K562 (cell line): ENCODE data around the gene PGAP3. TPM values are rescaled to one million over a fixed set of nuclear protein-coding genes. Genes with fewer than 3 reads are reported as not detected.

Experiments used
- CREM ChIP-seq: IDR thresholded peaks from 2 replicates; pipeline ENCODE4 v1.6.1; 2014; ENCODE audit warnings: antibody characterized with exemption, low read depth
- ESRRA ChIP-seq: fragments of 450-650 bp; IDR thresholded peaks from 2 replicates; pipeline ENCODE4 v1.6.1; 2014; ENCODE audit warnings: low read depth, mild to moderate bottlenecking, moderate library complexity, borderline replicate concordance
- KLF6 ChIP-seq: fragments of 250-450 bp; sonication (Bioruptor Pico); IDR thresholded peaks from 2 replicates; pipeline ENCODE4 v1.4.0; 2020; ENCODE audit warnings: mild to moderate bottlenecking, moderate library complexity, borderline replicate concordance
- MEIS2 ChIP-seq: fragments of 450-650 bp; IDR thresholded peaks from 2 replicates; pipeline ENCODE4 v1.6.1; 2014; ENCODE audit warnings: mild to moderate bottlenecking; ENCODE audit not compliant: partially characterized antibody
- POLR2A ChIP-seq: fragments of 450-650 bp; conservative IDR thresholded peaks from 2 replicates; pipeline ENCODE4 v1.6.1; 2016
- RUNX1 ChIP-seq: sonication (generic); IDR thresholded peaks from 2 replicates; pipeline ENCODE4 v1.6.1; 2016; ENCODE audit warnings: antibody characterized with exemption, low read depth
- SIRT6 ChIP-seq: IDR thresholded peaks from one replicate; pipeline ENCODE4 v1.6.1; 2012; ENCODE audit warnings: low read depth, mild to moderate bottlenecking, control low read depth, inconsistent platforms, low read length, moderate library complexity
- SREBF1 ChIP-seq: fragments of 150-350 bp; IDR thresholded peaks from 2 replicates; pipeline ENCODE4 v1.6.1; 2014; ENCODE audit warnings: antibody characterized with exemption, low read depth, low read length, borderline replicate concordance
- TAL1 ChIP-seq: fragments of 450-650 bp; IDR thresholded peaks from 2 replicates; pipeline ENCODE4 v1.6.1; 2016; ENCODE audit warnings: mild to moderate bottlenecking
- ZC3H4 ChIP-seq: sonication (generic); formaldehyde crosslinking; IDR thresholded peaks from 2 replicates; pipeline ENCODE4 v1.9.0; 2021; ENCODE audit warnings: missing genetic modification reagents, borderline replicate concordance
- ZFP30 ChIP-seq: fragments of 250-450 bp; sonication (Bioruptor Pico); IDR thresholded peaks from 2 replicates; pipeline ENCODE4 v1.8.0; 2022; ENCODE audit warnings: moderate library complexity, mild to moderate bottlenecking, inconsistent platforms, borderline replicate concordance
- ZNF780A ChIP-seq: fragments of 250-450 bp; sonication (Bioruptor Pico); IDR thresholded peaks from 2 replicates; pipeline ENCODE4 v1.5.0; 2021; ENCODE audit warnings: mild to moderate bottlenecking
- polyA plus RNA-seq, 8 experiments: library from polyadenylated mRNA; depleted of rRNA in 4 of 8; stranded (reverse) in 5 of 8; unstranded in 3 of 8; fragments of >200 nt; fragmentation: Nextera tagmentation in 2 of 8; fragmentation: Illumina TruSeq in 1 of 8; extraction: Ambion mirVana in 2 of 8; extraction: Trizol in 1 of 8; gene quantifications; 2 replicates each; pipeline versions ENCODE4 v1.2.1 to v1.2.3, GENCODE V29; 2011 to 2014; ENCODE audit warnings: inconsistent platforms in 1 of 8, missing spikeins in 1 of 8
- total RNA-seq, 7 experiments: library from RNA; depleted of rRNA in 6 of 7; stranded (reverse); fragments of >200 nt in 6 of 7; fragmentation: Illumina TruSeq in 2 of 7; extraction: Trizol in 2 of 7; gene quantifications; 2 replicates each; pipeline versions ENCODE4 v1.2.1 to v1.2.3, GENCODE V29; 2011 to 2021; ENCODE audit warnings: low replicate concordance in 1 of 7
- TF ChIP-seq, protein P1 (sequence below): fragments of 450-650 bp; IDR thresholded peaks from one replicate; pipeline ENCODE4 v1.6.1; 2018; ENCODE audit warnings: mild to moderate bottlenecking, moderate library complexity; ENCODE audit not compliant: partially characterized antibody
- TF ChIP-seq, protein P2 (sequence below), 2 experiments: IDR thresholded peaks in 1 of 2; conservative IDR thresholded peaks in 1 of 2; 2 replicates each; pipeline ENCODE4 v1.6.1; 2016; ENCODE audit warnings: low read depth in 2 of 2, mild to moderate bottlenecking in 1 of 2, missing compliant biosample characterization in 1 of 2, missing genetic modification characterization in 1 of 2, moderate library complexity in 1 of 2
- TF ChIP-seq, protein P3 (sequence below), 3 experiments: fragments of 200-800 bp in 1 of 3; sonication (Bioruptor generic) in 1 of 3; sonication (generic) in 1 of 3; formaldehyde crosslinking in 1 of 3; IDR thresholded peaks; 2 replicates each; pipeline versions ENCODE4 v1.6.1 to v1.8.0; 2016 to 2022; ENCODE audit warnings: mild to moderate bottlenecking in 2 of 3, missing compliant biosample characterization in 2 of 3, missing genetic modification characterization in 2 of 3, missing genetic modification reagents in 1 of 3
- TF ChIP-seq, protein P4 (sequence below): IDR thresholded peaks from 2 replicates; pipeline ENCODE4 v1.6.1; 2014; ENCODE audit warnings: antibody characterized with exemption
- TF ChIP-seq, protein P5 (sequence below): sonication (generic); formaldehyde crosslinking; IDR thresholded peaks from 2 replicates; pipeline ENCODE4 v1.8.0; 2023; ENCODE audit warnings: mild to moderate bottlenecking, missing genetic modification reagents

The PGAP3 gene
- total and polyA plus RNA-seq, 9 of the 15 experiments (the other 6 are each of a cell fraction or from before 2014, with no cell fraction given): 0.38 to 9.4 (median 4.5) TPM

DNA sequence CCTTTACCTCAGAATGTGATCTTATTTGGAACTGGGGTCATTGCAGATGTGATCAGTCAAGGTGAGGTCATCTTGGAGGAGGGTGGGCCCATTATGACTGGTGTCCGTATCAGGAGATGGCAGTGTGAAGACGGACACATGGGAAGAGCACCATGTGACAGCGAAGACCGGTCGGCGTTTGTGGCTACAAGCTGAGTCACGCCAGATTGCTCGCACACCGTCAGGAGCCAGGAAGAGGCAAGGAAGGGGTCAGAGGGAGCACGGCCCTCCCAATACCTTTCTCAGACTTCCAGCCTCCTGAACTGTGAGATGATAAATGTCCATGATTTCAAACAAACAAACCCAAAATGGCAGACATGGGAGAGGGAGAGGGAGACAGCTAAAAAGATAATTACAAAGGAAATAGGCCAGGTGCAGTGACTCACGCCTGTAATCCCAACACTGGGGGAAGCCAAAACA, 37.7 kb downstream of the PGAP3 start (continued):
- TF ChIP-seq, protein P1, sequence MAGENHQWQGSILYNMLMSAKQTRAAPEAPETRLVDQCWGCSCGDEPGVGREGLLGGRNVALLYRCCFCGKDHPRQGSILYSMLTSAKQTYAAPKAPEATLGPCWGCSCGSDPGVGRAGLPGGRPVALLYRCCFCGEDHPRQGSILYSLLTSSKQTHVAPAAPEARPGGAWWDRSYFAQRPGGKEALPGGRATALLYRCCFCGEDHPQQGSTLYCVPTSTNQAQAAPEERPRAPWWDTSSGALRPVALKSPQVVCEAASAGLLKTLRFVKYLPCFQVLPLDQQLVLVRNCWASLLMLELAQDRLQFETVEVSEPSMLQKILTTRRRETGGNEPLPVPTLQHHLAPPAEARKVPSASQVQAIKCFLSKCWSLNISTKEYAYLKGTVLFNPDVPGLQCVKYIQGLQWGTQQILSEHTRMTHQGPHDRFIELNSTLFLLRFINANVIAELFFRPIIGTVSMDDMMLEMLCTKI: no peak
- TF ChIP-seq, protein P2, sequence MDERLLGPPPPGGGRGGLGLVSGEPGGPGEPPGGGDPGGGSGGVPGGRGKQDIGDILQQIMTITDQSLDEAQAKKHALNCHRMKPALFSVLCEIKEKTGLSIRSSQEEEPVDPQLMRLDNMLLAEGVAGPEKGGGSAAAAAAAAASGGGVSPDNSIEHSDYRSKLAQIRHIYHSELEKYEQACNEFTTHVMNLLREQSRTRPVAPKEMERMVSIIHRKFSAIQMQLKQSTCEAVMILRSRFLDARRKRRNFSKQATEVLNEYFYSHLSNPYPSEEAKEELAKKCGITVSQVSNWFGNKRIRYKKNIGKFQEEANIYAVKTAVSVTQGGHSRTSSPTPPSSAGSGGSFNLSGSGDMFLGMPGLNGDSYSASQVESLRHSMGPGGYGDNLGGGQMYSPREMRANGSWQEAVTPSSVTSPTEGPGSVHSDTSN (CRISPR knock-in tag; IDR thresholded peaks at IDR 0.05; ENCODE audit: low read depth): no peak
- TF ChIP-seq, protein P2 (tag; conservative IDR thresholded peaks at IDR 0.05; ENCODE audit: low read depth): peak; percentile 83
- TF ChIP-seq, protein P3, sequence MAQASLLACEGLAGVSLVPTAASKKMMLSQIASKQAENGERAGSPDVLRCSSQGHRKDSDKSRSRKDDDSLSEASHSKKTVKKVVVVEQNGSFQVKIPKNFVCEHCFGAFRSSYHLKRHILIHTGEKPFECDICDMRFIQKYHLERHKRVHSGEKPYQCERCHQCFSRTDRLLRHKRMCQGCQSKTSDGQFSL (CRISPR knock-in tag; IDR thresholded peaks at IDR 0.05): no peak
- TF ChIP-seq, protein P3 (tag; IDR thresholded peaks at IDR 0.05): no peak
- TF ChIP-seq ESRRA (peak; percentile 82; the same call in 1 of the 2 replicates), ZFP30 (CRISPR knock-in tag) (no peak), POLR2A (peak; percentile 61), ZNF780A (CRISPR knock-in tag) (no peak), MEIS2 (peak; percentile 83), SIRT6 (no peak), SREBF1 (peak; percentile 62; the same call in 1 of the 2 replicates), TAL1 (peak; percentile 48; the same call in 1 of the 2 replicates), ZC3H4 (no peak), CREM (peak; percentile 78), RUNX1 (no peak), KLF6 (CRISPR knock-in tag) (peak; percentile 68; the same call in 1 of the 2 replicates)
- TF ChIP-seq, protein P4, sequence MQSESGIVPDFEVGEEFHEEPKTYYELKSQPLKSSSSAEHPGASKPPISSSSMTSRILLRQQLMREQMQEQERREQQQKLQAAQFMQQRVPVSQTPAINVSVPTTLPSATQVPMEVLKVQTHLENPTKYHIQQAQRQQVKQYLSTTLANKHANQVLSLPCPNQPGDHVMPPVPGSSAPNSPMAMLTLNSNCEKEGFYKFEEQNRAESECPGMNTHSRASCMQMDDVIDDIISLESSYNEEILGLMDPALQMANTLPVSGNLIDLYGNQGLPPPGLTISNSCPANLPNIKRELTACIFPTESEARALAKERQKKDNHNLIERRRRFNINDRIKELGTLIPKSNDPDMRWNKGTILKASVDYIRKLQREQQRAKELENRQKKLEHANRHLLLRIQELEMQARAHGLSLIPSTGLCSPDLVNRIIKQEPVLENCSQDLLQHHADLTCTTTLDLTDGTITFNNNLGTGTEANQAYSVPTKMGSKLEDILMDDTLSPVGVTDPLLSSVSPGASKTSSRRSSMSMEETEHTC: peak; percentile 97
- TF ChIP-seq, protein P5, sequence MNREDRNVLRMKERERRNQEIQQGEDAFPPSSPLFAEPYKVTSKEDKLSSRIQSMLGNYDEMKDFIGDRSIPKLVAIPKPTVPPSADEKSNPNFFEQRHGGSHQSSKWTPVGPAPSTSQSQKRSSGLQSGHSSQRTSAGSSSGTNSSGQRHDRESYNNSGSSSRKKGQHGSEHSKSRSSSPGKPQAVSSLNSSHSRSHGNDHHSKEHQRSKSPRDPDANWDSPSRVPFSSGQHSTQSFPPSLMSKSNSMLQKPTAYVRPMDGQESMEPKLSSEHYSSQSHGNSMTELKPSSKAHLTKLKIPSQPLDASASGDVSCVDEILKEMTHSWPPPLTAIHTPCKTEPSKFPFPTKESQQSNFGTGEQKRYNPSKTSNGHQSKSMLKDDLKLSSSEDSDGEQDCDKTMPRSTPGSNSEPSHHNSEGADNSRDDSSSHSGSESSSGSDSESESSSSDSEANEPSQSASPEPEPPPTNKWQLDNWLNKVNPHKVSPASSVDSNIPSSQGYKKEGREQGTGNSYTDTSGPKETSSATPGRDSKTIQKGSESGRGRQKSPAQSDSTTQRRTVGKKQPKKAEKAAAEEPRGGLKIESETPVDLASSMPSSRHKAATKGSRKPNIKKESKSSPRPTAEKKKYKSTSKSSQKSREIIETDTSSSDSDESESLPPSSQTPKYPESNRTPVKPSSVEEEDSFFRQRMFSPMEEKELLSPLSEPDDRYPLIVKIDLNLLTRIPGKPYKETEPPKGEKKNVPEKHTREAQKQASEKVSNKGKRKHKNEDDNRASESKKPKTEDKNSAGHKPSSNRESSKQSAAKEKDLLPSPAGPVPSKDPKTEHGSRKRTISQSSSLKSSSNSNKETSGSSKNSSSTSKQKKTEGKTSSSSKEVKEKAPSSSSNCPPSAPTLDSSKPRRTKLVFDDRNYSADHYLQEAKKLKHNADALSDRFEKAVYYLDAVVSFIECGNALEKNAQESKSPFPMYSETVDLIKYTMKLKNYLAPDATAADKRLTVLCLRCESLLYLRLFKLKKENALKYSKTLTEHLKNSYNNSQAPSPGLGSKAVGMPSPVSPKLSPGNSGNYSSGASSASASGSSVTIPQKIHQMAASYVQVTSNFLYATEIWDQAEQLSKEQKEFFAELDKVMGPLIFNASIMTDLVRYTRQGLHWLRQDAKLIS: no peak
